AML-193 (cell line): Measurements from ENCODE around the gene LIX1L.
"Not testable (repeated sequence)": the region's sequence is repeated elsewhere in the genome, so short reads cannot be mapped to it uniquely, and the experiment has no call there.

Source experiments
- DNase-seq, 2 experiments: peaks; one replicate each; lab custom pipeline; 2025; lab: John Stamatoyannopoulos, UW

The LIX1L gene

DNA sequence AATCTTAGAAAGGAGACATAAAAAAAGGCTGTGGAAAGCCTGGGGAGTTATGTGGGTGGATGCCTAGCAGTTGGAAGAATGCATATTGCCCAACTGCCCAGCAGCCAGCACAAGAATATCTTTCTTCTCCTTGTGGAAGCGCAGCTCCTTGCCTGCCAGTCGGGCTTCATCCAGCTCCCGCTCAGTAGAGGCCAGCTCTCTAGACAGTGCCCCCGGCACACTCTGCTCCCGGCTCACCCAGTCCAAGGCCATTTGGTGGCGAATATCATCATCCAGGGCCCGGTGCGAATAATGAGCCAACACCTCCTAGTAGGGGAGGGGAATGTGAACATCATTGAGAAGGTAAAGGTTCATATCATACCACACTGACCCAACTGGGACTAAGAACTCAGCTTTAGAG, 21.6 kb downstream of the LIX1L start:
- no peak for DNase-seq

DNA sequence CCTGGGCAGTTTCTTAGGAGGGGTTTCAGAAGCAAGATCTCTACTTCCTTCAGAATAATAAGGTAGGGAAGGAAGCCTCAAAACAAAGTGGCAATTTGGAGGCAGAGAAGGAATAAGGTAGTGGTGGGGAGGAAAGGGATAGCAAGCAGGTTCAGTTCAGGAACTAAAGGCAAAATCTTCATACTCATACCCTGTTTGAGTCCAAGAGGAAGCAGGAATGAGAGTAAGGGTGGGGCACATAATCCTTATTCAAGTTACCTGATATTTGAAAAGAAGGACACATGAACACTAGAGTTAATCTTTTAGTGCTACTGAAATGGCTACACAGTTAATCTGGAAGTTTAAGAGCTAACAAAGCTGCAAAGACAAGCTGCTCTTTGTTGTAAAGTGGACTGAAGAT, 22.1 kb downstream of the LIX1L start:
- no peak for DNase-seq

DNA sequence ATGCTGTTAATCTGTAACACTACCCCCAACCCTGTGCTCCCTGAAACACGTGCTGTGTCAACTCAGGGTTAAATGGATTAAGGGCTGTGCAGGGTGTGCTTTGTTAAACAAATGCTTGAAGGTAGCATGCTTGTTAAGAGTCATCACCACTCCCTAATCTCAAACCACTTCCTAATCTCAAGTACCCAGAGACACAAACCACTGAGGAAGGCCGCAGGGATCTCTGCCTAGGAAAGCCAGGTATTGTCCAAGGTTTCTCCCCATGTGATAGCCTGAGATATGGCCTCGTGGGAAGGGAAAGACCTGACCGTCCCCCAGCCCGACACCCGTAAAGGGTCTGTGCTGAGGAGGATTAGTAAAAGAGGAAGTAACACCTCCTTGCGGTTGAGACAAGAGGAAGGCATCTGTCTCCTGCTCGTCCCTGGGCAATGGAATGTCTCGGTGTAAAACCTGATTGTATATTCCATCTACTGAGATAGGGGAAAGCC, 25.3 kb downstream of the LIX1L start:
- DNase-seq, result peak; percentile 27 to 48

DNA sequence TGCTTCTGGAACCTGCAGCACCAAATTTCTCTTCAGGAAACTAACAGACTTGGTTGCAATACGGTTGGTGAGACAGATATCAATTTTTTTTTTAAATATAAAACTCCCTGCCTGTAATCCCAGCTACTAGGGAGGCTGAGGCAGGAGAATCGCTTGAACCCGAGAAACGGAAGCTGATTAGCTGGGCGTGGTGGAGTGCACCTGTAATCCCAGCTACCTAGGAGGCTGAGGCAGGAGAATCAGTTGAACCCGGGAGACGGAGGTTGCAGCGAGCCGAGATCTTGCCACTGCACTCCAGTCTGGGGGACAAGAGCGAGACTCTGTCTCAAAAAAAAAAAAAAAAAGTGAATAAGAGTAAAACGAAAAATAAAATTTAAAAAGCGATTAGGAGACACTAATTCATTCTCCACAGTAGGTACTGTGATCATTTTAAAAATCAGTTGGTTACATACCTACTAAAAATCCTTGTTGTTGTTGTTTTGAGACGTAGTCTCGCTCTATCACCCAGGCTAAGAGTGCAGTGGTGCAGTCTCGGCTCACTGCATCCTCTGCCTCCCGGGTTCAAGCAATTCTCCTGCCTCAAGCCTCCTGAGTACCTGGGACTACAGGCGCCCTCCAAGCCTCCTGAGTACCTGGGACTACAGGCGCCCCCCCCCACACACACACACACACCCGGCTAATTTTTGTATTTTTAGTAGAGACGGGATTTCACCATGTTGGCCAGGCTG, 29.7 kb downstream of the LIX1L start:
- DNase-seq, result no peak

DNA sequence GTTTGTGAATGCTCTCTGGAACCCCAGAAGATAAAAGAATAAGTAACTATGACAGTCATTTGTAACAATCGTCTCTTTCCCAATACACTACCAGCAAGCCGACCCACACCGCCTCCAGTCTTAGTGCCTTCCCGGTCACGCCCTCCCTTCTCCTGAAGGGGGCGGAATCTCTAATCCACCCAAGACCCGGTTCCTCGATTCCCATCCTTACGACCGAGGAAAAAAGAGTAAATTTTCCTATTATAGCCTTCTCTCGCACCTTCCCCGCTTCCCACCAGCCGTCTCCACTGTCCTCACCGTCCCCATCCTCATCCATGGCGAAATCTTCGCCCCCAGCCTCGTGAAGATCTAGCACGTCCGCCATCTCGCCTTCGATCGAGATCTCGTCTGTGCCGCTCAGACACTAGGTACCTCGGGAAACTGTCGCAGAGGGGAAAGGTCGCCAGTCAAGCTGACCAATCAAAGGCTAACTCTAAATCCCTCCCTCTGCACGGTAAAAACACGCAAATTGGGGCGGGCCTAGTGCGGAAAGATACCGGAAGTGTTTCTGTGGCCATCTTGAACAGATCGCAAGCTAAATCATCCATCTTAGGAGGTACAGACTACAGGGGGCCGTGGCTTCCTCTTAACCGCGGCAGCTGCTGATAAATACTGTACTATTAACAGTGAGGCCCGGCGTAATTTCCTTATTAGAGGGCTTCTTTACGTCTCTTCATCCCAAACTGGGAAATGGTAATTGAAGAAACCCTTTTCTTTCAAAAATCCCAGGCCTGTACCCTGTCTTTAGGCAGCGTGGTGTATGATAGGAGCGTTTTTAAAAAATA, 30.5 kb downstream of the LIX1L start, which contains the start of gene RBM8A:
Gene RBM8A (minus strand): TSS at position 422 of the 824 bp plus-strand sequence. CDS start 58 bp downstream, at position 364.
- DNase-seq, result peak; percentile 99

DNA sequence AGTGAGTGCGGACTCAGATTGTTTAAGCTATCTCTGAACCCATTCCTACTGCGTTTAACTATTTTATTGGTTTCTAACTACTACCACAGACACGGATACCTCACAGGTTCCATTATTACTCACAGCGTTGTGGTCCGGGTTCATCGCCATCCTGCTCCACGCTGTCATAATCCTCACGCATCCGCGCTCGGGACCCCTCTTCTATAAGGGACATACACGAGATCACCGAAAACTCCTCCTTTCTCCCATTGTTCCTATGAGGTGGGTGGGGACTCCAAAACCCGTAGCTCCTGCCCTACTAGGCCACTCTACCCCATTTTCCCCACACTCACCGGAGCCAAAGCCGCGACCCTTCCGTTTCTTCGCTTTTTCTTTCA, 31.1 kb downstream of the LIX1L start:
- no peak for DNase-seq

DNA sequence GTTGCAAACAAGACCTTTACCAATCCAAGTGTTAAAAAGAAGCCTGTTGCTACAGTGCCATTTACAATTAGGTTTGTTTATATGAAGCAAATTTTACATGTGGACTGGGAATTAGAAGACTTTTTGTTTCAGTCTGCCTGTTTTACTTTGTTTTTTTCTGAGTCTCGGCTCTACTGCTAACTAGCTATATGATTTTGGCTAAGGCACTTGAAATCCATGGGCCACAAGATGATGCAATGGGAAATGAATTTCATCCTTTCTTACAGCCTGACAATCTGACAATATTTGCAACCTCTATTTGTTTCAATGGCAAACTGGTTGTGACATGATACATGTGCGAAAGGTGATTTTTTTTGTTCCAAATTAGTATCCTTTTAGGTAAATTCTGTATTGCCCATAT, 35.6 kb downstream of the LIX1L start:
- DNase-seq, result peak; percentile 37 to 53

DNA sequence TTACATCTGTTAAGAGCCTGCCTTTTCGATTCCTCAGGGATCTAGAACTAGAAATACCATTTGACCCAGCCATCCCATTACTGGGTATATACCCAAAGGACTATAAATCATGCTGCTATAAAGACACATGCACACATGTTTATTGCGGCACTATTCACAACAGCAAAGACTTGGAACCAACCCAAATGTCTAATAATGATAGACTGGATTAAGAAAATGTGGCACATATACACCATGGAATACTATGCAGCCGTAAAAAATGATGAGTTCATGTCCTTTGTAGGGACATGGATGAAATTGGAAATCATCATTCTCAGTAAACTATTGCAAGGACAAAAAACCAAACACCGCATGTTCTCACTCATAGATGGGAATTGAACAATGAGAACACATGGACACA, 37.5 kb downstream of the LIX1L start:
- DNase-seq, result not testable (repeated sequence)

DNA sequence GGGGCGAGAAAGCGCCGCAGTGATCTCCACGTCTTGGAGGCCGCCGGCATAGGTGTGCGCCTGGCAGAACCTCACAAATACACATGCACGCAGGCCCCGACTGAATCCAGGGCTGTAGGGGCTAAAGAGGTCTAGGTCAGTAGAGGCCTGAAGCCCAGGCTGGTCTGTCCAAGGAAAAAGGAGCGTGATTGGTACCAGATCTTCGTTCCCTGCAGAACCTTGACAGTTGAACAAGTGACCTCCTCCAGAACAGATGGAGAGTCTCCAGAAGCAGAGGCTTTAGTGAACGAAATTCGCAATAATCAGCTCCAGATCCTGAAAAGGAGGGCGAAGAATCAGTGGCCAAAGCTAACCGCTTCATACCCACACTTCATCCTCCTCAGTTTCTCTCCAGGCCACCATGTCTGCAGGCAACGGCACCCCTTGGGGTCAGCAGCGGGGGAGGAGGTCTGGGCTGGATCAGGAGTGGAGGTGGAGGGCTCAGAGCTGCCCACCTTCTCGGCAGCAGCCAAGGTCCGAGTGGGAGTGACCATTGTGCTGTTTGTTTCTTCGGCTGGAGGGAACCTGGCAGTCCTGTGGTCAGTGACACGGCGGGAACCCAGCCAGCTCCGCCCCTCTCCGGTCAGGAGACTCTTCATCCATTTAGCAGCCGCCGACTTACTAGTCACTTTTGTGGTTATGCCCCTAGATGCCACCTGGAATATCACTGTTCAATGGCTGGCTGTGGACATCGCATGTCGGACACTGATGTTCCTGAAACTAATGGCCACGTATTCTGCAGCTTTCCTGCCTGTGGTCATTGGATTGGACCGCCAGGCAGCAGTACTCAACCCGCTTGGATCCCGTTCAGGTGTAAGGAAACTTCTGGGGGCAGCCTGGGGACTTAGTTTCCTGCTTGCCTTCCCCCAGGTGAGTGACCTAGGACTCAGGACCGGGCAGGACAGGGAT, 38.6 kb downstream of the LIX1L start:
- DNase-seq, result peak; percentile 28 to 46

DNA sequence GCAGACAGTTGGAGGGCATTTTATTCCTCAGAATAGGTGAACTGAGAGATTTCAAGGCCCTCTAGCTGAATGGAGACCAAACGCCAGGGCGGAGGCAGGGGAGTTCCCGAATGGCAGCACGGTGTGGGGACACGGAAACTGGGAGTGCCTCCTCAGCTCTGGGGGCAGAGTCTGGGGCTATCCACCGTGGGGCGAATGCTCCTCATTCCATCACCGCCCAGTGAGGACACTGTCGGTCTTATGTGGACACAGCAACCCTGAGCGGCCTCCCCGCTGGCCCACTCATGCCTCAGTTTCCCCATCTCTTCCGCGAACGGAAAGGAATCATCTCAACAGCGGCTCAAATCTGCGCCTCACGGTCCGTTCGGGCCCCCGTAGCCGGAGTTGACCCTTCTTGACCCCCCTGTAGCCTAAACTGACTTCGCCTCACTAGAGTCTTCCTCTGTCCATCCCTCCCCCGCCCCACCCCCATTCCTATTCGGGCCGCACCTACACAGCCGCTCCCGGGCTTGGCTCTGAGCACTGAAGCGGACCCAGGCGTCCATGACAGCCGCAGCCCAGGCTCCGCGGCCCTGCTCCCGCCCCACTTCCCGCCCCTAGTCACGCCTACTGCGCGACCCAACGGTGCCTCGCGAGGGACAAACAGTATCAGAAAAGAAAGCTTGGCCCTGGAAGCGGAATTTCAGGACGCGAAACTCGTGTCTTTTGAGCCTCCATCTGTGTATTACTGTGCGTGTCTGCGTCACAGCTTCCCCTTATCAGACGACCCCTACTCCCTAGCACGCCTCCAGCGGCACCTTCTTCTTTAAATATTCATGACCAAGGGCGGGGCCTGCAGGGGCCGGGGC, 39.4 kb downstream of the LIX1L start, which contains the start of gene PEX11B:
Gene PEX11B (minus strand): TSS at position 574 of the 848 bp plus-strand sequence. CDS start 29 bp downstream, at position 545.
- DNase-seq, result peak; percentile 80 to 85

DNA sequence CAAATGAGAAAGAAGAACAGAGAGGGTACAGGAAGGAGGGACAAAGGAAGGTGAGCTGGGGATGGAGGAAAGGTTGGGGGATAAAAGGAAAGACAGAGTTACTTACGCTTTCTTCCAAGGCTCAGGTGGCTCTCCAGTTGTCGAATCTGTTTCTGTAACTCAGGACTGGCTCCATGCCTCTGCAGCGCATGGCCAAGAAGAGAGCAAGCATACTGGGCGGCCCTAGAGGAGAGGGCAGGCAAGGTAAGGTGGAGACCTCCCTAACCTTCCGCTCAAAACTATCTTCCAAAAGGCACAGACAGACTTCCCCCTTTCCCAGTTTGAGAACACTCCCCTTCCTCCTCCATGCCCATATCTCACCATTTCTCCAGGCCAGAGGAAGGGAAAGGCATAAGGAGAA, 40.2 kb downstream of the LIX1L start:
- DNase-seq, result no peak

DNA sequence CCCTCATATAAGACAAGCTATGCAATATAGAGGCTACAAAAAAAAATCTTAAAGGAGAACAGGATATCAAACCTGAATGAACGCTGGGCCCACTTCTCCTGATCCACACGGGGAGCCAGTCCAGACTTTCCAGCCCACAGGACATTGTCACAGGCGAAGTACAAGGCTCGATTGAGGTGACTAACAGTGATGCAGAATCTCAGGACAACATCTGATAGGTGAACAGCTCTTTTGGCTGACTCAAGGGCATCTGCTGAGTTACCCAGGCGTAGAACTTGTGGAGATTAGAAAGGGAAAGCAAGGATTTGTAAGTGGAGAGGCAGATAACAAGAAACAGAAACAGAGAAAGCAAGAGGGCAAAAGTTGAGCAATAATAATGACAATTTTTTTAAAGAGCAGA, 41.1 kb downstream of the LIX1L start:
- no peak for DNase-seq

DNA sequence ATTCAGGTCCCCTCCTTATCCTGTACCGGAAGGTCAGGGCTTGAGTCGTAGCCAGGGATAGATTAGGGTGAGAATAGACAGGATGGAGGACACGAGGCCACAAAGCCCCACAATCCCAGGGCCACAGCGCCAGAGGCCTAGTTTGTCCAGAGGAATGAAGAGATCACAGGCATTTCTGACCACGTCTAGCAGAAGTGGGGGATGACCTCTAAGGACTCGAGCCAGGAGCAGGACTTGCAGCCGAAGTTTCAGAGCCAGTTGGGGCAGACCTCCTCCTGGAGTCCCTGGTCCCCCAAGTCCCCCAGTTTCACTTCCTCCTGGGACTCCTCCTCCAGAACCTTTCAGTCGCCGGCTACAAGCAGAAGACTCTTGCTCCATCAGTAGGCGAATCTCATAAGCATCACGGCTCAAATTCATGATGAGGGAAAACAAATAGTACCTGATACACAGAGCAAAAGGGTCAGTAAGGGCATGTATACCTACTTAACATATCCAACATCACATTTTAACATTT, 45.6 kb downstream of the LIX1L start:
- DNase-seq, result no peak

DNA sequence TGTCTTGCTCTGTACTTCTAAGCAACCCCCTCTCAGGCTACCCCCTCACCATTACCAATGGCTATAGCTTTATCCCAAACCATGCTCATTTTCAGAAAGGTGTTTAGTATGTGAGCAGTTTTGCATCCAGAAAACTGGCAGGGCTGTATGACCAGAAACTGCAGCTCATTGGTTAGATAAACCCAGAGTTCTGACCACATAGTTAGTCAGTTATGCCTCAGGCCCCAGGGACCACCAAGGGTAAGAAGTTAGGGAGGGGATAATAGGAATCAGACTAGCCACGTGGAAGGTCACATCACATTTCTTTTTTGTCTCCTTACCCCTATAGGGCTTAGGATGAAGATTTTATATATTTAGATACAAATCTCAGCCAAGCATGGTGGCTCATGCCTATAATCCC, 49.2 kb downstream of the LIX1L start:
- DNase-seq, result no peak

DNA sequence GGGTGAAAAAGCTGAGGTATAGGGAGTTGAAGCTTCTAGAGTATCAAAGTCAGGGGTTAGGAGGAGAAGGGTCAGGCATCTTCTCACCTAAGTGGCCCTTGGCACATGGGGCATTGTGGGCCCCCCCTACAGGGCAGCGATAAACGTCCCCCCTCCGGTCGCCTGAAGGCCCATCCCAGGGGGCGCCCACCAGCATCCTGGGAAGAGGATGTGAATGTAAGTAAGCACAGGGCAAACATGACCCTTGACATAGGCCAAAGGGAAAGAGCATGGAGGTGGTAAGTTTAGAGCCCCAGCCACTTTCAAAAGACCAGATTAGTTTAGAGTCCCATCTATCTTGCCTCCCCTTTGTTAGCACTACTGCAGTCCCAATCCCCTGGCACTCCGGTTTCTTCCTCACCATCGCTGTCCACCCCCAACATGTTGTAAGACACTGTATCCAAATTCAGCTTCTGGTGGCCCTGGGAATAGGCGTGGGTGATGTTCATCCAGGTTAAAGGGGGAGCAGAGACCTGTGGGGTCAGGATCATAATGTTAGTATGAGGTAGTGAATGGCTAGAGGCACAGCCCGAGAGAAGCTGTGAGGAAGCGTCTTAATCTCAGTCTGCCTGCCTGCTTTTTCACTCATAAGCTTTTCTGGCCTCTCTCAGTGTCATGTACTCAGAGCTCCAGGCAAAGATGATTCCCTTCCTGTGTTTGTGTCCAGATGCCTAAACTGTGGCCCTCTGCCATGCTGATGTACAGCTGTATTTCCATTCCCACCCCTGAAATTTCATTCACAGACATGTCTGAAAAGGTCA, 50.7 kb downstream of the LIX1L start:
- no peak for DNase-seq

DNA sequence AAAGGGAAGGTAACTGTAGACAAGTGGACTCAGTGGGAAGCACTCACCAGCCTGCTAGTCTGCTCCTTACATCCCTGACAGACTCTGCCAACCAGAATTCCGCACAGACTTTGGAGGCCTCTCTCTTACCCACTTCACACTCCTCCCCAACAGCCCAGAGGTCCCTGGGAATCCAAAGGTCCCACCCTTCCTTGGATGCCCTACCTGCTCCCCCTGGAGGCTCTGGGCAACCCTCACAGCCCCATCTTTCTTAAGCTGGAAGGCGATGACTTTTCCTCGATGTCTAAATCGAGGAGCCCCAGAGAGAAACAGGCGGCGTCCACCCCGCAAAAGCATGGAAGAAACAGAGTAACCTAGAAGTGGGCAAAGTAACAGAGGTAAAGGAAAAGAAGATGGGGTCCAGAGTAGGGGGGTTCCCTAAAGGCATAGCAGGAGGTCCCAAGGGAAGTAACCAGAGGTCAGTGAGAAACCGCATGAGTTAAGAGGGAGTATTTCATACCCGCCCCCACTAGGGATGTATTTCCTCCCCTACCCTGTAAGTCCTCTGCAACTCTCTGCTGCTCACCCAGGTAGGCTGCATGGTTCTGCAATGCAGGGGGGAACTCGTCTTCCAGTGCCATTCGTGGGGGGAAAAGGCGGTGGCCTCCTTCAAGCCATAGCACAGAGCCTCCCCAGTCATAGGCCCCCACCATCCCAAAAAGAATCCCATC, 56.4 kb downstream of the LIX1L start:
- no peak for DNase-seq

DNA sequence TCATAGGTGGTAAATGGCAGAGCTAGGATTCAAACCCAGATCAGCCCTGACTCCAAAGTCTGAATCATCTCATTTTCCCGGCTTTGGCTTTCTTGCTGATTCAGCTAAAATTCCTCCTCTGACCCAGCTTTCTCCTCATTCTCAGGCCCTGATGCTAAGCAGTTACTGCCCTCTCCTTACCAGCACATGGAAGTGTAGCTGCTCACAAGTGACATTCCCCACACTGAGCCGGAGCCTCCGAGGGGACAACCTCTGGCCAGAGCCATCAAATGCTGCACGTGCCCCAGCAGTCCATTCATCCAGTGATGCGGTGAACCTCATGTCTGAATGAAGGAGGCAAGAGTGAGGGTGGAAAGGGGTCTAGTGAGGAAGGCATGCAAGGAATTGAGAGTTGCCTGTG, 59.1 kb downstream of the LIX1L start:
- no peak for DNase-seq

DNA sequence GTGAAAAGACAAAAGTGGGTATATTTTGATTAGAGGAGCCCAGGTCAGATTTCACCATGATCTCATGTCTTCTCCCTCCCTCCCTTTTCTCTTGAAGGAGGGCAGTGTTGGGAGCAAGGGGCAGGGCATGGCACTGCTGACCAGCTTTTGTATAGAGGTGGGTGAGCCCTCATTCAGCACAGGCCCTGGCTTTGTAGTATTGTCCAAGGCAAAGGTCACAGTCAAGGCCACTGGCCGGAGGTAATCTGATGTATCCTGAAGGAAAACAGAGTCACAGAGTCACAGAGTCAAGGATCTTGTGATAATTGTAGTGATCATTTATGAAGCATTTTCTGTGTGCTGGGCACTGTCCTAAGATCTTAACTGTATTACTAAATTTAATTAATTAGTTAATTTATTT, 59.8 kb downstream of the LIX1L start:
- DNase-seq, result no peak

DNA sequence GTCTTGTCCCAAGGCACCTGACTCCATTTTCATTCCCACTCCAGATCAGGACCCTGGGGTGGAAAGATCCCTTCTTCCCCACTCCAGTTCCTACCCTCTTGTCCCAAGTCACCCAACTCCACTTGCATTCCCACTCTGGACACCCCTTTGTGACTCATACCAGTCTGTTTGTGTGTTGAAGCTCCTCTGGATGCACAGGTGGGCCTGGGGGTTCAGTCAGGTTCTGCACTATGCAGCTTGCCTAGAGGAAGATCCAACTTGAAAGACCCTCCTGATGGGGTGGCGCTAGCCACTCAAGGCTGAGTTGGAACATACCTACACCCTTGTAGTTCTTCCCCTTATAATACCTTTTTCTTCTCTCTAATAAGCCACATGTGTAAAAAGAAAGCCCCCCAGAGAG, 62.3 kb downstream of the LIX1L start:
- no peak for DNase-seq
